GM19455 (cell line): ENCODE results near the gene INTU.
"Not testable (repeated sequence)": the region's sequence is repeated elsewhere in the genome, so short reads cannot be mapped to it uniquely, and the experiment has no call there.

ENCODE experiments used
- ATAC-seq: cut with Tn5 transposase; IDR thresholded peaks from one replicate; pipeline ENCODE4 v1.9.1; 2021; ENCODE audit not compliant: unreplicated experiment

INTU gene

DNA sequence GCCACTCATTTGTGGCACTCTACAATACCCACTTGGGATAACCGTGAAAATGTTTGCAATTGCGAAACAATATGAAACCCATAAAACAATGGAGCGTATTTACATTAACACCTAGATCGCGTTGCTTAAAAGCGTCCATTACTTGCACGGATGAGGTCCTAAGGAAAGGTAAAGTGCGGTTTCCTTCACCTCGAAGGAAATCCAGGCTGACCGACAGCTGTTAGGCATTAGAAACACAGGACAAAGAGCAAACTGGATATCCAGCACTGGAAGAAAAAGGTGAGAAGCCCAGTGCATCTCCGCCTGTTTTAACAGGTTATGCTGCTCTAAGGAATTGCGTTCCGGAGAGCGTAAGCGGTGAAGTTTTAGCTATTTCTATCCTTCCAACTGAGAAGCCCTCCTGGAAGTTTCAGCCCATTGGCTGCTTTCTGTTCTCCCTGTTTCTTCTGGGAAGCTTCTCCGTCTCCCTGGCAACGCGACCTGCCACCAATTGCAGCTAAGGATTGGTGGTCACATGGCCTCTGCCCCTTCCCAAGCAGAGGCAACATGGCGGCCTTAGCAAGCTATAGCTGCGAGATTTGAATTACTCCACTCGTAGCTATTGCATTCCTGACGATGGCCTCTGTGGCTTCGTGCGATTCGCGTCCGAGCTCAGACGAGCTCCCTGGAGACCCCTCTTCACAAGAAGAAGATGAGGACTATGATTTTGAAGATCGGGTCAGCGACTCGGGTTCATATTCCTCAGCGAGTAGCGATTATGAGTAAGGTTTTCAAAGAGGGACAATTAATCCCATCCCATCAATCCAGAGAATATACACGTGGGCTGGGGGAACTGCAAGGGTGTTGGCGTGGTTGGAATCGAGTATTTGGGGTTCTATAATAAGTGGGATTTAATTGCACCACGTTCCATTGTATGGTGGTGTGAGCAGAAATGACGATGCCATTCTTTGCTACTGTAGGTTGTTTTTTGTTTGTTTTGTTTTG, at the start of gene INTU:
Gene INTU (plus strand): TSS at position 538 of the 984 bp plus-strand sequence. CDS start 78 bp downstream, at position 616.
- ATAC-seq: peak; percentile 75

DNA sequence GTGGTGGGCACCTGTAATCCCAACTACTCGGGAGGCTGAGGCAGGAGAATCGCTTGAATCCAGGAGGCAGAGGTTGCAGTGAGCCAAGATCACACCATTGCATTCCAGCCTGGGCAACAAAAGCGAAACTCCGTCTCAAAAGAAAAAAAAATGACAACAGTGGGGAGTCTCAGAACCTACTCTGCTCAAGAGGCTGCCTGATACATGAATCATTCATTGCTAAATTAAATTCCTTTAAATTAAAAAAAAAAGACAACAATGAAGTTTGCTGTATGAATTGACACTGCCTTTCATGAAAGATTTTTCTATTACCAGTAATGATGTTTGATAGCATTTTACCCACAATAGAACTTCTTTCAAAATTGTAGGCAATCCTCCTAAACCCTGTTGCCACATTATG, 46.3 kb upstream of the INTU start:
- ATAC-seq: not testable (repeated sequence)

DNA sequence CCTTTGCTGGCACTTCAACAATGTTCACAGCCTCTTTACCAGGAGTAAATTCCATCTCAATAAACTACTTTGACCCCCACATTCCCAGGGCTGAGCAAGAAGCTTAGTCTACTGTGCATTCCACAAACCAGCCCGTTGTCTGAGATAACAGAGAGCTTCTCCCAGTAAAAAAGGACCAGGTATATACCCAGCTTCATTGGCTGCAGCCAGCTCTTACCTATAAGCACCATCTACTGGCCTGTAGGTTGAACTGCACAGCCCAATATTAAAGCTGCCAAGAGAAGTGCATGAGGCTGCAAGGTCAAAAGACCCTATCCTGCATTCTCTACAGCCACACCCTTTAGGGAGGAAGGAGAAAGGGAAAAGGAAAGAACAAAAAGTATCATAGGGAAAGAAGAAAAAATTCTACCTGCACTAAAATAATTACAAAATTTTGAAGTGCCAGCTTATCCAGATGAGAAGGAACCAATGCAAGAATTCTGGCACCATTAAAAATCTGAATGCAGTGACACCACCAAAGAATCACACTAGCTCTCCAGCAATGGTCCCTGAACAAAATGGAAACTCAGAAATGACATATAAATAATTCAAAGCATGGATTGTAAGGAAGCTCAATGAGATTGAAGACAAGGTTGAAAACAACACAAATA, 45.7 kb upstream of the INTU start:
- ATAC-seq: peak; percentile 97

GRCh38 chr4:127589153-127589552, 43.6 kb upstream of the INTU start:
- ATAC-seq: not testable (repeated sequence)

GRCh38 chr4:127598656-127599055, 34.1 kb upstream of the INTU start:
- no peak for ATAC-seq

DNA sequence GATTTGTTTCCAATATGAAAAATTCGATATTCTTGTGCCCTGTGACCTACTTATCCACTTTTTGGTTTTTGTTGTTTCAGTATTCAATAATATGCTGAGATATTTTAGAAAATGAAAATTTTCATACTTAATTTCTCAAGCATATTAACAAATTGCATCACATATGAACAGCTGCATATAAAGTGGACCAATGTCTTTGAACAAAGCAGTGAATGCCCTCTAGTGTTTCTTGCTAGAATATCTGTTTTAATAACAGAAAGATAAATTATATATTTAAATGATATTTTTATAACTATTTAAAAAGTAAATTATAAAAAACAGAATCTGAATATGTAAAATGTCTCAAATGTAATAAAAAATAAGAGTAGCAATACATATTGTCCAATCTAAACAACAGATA, 31.7 kb upstream of the INTU start:
- ATAC-seq: no peak

DNA sequence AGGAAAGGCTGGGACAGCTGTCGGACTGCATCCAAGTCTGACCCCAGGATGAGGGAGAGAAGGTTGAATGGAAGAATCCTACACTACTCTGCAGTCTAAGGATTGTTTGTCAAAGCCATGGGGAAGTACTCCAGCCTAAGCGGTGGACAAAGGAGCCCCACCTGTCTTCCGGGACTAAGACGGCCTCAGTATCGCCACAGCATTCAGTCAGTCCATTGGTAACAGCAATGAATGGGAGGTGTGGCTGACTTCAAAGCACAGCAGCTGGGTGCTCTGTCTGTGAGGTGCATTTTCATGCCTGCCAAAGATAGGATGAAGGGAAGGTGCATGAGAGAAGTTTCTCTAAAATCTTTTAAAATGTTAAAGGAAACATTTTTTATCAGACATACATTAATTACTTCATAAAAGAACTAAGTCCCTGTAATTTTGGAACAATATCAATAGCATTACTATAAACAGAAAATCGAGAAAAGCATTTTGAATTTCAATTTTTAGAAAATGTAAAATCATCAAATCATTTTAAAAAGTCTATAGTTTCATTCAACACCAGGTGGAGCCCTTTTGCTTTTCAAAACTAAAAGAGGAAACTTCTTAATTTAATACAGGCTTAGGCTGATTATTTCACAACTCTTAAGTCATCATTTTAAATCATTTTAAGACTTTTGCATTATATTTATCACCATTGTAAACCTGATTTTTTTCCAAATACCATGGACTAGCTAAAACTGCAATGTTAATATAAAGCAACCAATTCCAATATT, 27.6 kb upstream of the INTU start:
- ATAC-seq: no peak

- ATAC-seq: no peak
Measured at GRCh38 chr4:127606823-127607222, 25.9 kb upstream of the INTU start.

GRCh38 chr4:127609484-127609883, 23.3 kb upstream of the INTU start:
- no peak for ATAC-seq

DNA sequence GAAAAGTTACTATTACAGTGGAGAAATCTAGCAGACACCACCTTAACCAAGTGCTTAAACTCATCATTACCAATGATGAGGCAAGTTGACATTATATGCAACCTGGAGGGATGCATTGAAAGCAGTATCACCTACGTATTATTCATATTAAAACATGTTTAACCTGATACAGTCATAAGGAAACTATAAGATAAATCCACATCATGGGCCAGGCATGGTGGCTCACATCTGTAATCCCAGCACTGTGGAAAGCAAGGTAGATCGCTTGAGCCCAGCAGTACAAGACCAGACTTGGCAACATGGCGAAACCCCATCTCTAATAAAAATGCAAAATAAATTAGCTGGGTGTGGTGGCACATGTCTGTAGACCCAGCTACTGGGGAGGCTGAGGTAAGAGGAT, 22.3 kb upstream of the INTU start:
- no peak for ATAC-seq

DNA sequence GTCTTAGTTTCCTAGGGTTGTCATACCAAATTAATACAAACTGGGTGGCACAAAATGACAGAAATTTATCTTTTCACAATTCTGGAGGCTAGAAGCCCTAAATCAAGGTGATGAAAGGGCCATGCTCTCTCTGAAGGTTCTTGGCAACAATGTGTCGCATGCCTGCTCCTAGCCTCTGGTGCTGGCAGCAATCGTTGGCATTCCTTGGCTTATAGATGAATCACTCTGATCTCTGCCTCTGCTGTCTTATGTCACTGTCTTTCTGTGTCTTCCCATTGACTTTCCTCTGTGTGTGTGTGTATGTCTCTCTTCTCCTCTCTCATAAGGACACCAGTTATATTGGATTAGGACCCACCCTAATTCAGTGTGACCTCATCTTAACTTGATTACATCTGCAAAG, 15.9 kb upstream of the INTU start:
- ATAC-seq: no peak

DNA sequence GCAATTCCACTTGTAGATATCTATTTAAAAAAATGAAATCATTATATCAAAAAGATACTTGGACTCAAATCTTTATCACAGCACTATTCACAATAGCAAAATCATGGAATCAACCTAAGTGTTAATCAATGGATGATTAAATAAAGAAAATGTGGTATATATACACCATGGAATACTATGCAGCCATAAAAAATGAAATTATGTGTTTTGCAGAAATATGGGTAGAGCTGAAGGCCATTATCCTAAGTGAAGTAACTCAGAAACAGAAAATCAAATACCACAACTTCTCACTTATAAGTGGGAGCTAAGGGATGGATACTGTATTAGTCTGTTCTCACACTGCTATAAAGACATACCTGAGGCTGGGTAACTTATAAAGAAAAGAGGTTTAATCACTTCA, 14.3 kb upstream of the INTU start:
- ATAC-seq: no peak

DNA sequence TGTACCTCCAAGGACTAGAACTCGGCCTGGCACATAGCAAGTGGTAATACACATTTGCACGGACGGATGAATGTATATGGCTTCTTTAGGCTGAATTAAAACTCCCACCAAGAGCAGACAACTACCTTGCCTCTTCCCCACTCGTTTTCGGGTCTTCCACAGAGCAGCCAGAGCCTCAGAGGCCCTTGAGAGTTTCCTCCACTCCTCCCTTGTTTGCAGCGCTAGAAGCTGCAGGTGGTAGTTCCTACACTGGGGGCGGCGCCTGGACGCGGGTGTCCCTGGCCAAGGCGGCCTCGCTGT, 10.2 kb upstream of the INTU start:
- no peak for ATAC-seq

DNA sequence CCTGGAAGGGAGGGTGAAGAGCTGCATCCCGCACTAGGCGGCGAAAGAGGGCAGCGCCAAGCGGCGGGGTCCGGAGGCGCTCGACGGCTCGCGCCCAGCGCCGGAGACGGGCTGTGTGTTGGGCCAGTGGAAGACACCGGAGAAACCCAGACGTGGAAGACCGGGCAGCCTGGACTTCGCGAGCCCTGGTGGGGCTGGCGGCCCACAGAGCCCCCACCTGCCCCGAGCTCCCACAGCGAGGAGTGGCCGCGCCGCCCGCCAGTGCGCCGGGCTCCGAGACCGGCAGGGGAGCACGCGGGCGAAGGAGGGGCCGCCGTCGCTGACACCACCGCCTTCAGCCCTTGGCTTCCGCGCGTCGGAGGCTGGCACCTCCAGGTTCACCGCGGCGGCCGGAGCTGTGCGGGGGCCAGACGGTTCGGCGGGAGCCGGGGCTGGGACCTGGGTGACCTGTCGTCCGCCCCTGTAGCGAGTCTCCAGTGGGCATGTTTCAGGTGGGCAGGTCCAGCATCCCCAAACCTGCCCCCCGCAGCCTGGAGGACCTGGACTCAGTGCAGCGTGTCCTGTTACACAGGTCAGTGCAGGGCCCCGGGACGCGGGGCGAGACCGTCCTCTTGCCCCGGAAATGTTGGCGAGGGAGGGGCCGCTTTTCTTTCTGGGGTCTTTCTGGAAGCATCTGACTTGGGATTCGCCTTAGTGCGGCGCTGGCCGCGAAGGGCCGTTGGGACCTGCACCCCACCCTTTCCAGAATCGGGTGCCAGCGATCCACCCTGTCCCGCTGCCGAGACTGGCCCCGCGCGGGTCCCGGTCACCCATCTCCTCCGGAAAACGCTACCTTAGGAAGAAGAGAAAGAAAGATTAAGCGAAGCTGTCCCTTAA, 9.6 kb upstream of the INTU start:
- ATAC-seq: no peak

GRCh38 chr4:127623797-127624083, 9.0 kb upstream of the INTU start:
- ATAC-seq: no peak

GRCh38 chr4:127624173-127624572, 8.6 kb upstream of the INTU start:
- no peak for ATAC-seq

DNA sequence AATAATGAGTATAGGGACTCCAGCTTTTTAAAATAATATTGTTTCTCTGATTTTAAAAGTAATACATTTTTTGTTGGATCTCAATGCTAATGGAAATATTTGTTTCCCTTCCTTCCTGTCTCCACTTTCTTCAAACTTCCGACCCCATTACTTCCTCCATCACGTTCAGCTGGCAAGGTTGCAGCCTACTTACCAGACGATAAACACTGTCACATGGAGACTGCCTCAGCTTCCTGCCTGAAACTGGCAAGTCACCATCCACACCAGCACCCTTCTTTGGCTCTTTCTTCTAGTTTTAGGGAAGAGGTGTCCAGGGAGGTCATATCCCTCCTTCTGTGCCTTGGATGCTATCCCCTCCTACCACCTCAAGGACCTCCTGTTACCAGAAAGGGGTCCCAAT, 3.4 kb upstream of the INTU start:
- ATAC-seq: no peak

- ATAC-seq: no peak
Measured at GRCh38 chr4:127630152-127630551, 2.6 kb upstream of the INTU start.

DNA sequence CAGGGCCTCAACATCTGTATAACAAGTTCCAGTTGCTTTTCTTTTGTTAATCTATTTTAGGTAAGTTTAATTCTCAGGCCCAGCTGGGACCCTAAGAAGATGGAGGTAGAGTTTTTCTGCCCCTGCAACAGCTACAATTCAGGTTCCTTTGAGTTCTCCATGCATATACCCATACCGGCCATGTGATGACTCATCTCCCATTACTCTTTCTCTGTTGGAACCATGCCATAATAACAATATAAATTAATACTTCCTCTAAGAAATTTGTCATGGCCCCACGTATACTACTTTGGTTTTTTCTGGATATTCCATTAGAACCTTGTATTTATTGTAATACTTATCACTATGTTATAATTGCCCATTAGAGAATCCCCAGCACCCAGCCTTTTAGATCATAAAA, 1.3 kb upstream of the INTU start:
- no peak for ATAC-seq

- no peak for ATAC-seq
Measured at GRCh38 chr4:127634181-127634580, 1.4 kb downstream of the INTU start.

- ATAC-seq: no peak
Measured at GRCh38 chr4:127641524-127641923, 8.8 kb downstream of the INTU start.
